Suppressor macrophage treated with lipopolysaccharide for 4 hours (primary cell): ENCODE measurements around the gene CDCA3.

Source experiments
- DNase-seq: peaks from one replicate; pipeline ENCODE4 v3.0.0-alpha.2; 2020

Gene CDCA3

DNA sequence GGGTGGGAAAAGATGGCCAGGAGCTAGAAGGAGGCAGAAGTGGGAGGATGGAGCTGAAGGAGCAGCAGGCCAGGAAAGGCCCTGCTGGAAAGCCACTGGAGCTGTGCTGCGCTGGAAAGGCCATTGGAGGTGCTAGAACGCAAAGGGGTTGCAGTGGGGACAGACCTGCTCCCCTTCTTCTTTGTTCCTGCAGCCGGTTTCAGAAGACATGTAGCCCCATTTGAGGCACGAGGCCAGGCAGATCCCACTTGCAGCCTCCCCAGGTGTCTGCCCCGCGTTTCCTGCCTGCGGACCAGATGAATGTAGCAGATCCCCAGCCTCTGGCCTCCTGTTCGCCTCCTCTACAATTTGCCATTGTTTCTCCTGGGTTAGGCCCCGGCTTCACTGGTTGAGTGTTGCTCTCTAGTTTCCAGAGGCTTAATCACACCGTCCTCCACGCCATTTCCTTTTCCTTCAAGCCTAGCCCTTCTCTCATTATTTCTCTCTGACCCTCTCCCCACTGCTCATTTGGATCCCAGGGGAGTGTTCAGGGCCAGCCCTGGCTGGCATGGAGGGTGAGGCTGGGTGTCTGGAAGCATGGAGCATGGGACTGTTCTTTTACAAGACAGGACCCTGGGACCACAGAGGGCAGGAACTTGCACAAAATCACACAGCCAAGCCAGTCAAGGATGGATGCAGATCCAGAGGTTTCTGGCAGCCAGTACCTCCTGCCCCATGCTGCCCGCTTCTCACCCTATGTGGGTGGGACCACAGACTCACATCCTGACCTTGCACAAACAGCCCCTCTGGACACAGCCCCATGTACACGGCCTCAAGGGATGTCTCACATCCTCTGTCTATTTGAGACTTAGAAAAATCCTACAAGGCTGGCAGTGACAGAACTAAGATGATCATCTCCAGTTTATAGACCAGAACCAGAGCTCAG, 31.7 kb downstream of the CDCA3 start:
- DNase-seq = no peak

DNA sequence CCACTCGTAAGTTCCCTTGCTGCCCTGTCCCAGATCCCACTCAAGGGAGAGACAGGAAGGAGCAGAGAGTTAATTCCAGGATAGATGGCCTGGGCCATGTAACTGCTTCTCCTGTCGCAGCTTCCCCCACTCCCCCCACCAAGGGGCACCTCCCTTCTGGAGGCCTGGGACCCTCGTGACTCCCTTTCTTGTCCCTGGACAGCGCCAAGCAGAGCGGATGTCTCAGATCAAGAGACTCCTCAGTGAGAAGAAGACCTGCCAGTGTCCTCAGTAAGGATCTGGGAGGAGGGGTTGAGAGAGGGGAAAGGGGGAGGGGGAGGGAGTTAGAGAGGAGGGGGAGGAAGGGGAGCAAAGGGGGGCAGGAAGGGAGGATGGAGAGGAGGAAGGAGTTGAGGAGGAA, 32.4 kb downstream of the CDCA3 start:
- no peak for DNase-seq

DNA sequence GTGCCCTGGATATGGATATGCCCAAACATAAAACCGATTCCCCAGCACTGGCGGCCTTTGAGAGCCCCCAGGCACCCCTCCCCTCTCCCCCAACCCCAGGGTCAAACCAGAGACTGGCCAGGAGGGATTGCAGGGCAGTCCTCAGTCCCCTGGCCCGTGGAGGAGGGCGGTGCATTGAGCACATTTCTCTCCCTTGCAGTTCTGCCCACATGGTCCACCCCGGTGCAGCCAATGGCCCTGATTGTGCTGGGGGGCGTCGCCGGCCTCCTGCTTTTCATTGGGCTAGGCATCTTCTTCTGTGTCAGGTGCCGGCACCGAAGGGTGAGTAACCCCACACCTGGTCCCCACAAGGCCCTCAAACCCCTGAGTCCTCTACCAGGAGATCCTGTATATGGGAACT, 32.9 kb downstream of the CDCA3 start:
- no peak for DNase-seq

DNA sequence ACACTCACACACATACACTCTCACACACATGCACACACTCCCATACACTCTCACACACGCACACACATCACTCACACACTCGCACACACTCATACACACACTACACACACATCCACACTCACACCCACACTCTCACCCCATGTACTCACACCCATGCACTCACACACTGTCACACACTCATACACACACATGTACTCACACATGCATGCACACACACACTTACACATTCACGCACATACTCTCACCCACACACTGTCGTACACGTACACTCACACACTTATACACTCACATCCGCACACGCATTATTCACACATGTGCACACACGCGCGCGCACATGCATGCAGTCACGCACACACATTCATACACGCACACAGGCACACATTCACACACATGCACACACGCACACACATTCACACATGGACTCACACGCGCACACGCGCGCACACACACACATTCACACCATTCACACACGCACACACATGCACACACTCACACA, 33.4 kb downstream of the CDCA3 start:
- DNase-seq = no peak

DNA sequence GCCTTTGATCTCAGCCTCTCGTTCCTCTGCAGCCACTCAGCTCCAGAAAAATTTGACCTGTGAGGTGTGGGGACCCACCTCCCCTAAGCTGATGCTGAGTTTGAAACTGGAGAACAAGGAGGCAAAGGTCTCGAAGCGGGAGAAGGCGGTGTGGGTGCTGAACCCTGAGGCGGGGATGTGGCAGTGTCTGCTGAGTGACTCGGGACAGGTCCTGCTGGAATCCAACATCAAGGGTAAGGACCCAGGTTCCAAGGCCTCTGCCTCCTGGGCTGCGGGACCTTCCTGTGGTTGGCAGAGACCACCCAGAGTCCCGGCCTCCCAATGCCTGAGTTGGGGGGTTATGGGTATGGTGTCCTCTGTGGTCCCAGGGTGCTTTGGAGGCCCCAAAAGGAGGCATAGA, 34.0 kb downstream of the CDCA3 start:
- DNase-seq = no peak

DNA sequence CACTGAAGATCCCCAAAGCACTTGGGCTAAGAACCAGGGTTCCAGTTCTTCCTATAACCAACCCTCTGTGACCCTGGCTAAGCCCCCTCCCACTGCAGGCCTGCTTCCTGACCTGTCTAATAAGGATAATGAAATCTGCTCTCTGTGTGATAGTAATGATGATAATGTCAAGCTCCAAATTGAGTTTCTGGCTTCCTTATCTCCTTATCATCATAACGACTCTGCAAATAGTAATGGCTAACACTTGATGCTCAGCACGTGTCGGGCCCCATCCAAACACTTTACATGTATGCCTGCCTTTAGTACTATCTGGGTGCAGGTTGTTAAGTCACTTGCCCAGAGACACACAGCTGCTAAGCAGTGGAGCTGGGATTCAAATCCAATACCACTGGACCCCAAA, 34.5 kb downstream of the CDCA3 start:
- DNase-seq = no peak

DNA sequence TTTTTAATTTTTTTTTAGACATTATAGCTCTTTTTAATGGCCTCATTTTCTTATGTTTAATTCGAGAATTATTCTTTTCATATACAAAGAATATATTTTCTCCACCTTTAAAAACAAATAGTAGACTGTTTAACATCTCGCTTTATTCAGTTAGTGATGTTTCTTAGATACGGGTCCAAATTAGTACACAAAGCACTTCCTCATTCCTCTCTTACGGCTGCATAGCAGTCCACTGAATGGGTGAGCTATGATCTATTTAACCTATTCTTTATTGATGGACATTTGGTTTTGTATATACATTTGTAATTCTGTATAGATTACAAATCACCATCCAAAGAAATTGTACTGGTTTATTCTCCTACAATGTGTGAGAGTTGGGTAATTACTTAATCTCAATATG, 37.7 kb downstream of the CDCA3 start:
- DNase-seq = no peak

DNA sequence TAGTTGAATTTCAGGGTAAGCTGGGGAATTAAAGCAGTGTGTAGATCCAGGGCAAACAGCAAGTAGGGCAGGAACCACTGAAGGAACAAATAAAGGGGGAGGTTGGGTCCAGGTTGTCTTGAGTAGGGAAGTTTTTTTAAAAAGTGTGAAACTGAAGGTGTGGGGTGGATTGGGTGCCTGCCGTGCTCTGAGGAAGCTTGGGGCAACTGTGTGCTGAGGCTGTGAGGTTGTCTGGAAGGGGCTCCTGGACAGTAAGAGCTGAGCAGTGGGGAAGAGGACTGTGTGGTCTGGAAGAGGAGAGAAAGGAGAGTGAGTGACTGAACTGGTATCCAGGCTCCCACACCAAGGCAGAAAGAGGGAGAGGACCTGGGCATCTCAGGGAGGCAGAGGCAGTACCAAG, 40.3 kb downstream of the CDCA3 start:
- DNase-seq = no peak

DNA sequence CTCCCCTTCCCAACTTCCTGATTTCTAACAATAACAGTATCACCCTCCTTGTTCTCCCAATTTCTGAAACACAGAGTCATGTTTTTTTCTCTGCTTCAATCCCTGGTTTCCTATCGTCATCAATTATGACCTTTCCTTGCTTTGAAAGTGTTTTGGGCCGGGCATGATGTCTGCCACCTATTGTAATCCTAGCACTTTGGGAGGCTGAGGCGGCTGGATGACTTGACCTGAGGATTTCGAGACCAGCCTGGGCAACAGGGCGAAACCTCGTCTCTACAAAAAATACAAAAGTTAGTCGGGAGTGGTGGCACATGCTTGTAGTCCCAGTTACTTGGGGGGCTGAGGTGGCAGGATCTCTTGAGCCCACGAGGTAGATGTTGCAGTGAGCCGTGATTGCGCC, 42.0 kb downstream of the CDCA3 start:
- DNase-seq = no peak

DNA sequence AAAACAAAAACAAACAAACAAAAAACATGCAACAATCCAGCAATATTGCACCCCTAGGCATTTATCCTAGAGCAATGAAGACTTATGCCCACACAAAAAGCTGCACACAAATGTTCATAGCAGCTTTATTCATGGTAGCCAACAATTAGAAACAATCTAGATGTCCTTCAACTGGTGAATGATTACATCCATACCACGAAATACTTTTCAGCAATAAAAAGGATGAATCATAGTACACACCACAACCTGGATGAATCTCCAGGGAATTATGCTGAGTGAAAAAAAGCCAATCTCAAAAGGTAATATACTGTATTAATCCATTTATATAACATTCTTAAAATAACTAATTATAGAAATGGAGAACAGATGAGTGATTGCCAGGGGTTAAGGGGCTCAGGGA, 43.9 kb downstream of the CDCA3 start:
- DNase-seq = no peak

DNA sequence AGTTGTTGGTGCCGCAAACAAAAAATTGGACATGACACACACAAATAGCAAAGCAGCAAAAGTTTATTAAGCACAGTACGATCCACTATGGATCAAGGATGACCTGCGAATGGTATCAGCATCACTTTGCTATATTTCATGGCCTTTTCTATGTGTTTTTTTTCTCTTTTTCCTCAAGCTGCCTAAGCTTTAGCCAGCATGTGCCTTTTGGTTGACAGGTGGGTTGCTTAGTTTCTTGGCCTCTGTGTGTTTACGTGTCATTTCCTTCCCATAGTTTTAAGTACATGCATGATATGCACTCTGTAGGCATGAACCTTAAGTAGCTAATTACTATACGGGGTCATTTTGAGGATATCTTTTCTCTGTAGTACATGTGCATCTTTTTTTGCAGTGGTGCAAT, 51.9 kb downstream of the CDCA3 start:
- no peak for DNase-seq
